ENCODE data around the gene RGS3. TPM values are rescaled to one million over a fixed set of nuclear protein-coding genes. Genes with fewer than 3 reads are reported as not detected.

Gene RGS3
- total and polyA plus RNA-seq, 2 donors (not counting 3 experiments of a cell fraction or from before 2014, with no cell fraction given), result 356 to 416 TPM

GRCh38 chr9:113589890-113590289 lies 126.4 kb downstream of the RGS3 start:
- Histone ChIP-seq H3K27ac (ENCODE audit: insufficient read depth, low read depth, low read length) (peak overlapping the region; percentile 79), H3K4me2 (ENCODE audit: insufficient read depth, low read length) (peak overlapping the region; percentile 5), H3K79me2 (ENCODE audit: control insufficient read depth, insufficient read depth, low read length) (peaks cover 16% of the 10 kb centered on the region), H3K9me3 (replicated peaks; ENCODE audit: control insufficient read depth, insufficient read depth, low read length) (no peaks in the 10 kb centered on the region), H3K4me3 (replicated peaks in 1 of 3; ENCODE audit: insufficient read depth in 1 of 3, low read depth in 1 of 3, low read length in 3 of 3) (no peak overlapping the region), H3K9me1 (replicated peaks; ENCODE audit: control insufficient read depth, extremely low read depth, insufficient read depth, low read length) (no peaks in the 10 kb centered on the region), H2AFZ (ENCODE audit: low read depth, low read length) (no peak overlapping the region), H4K20me1 (replicated peaks; ENCODE audit: control insufficient read depth, extremely low read depth, insufficient read depth, low read length) (no peaks in the 10 kb centered on the region), H3K27me3 (ENCODE audit: control insufficient read depth in 2 of 2, insufficient read depth in 2 of 2, low read length in 2 of 2) (no peaks in the 10 kb centered on the region), H3K4me1 (ENCODE audit: control insufficient read depth, extremely low read depth, insufficient read depth, low read length) (peaks cover 59% of the 10 kb centered on the region), H3K36me3 (ENCODE audit: control insufficient read depth in 2 of 2, extremely low read depth in 1 of 2, insufficient read depth in 2 of 2, low read length in 2 of 2) (peaks cover 1 to 22% of the 10 kb centered on the region in 2 experiments), H3K9ac (replicated peaks; ENCODE audit: extremely low read depth, insufficient read depth, low read length) (peak overlapping the region; percentile 27)
- intact Hi-C loops (cut with micrococcal nuclease) (loop anchor here (1.0 to 2.0 kb wide), 7 partner anchors 41 to 315 kb away; partner anchors contain the start of genes ALAD, CDC26 and PRPF4), dilution Hi-C loops (cut with MboI; ENCODE audit: extremely low pct_ligation_motif_present, low sequenced_read_pairs) (loop anchor here (10.0 kb wide), 1 partner anchor 65 kb away; no protein-coding TSS in a partner anchor)
- peak; percentile 71 for DNase-seq (ENCODE audit: low read depth, low spot score)
- CTCF ChIA-PET, result interaction anchor here (0.6 to 18.1 kb wide), 24 partner anchors 10 to 317 kb away, joined by 3 to 1173 read pairs (median 6); partner anchors contain the start of genes ALAD, C9orf43, CDC26 and POLE3
- no TSS peak for BruUV-seq (replicated peaks)
- POLR2A ChIA-PET, result no interaction called here
- FAIRE-seq, result peak; percentile 78
- TF ChIP-seq, protein P1, sequence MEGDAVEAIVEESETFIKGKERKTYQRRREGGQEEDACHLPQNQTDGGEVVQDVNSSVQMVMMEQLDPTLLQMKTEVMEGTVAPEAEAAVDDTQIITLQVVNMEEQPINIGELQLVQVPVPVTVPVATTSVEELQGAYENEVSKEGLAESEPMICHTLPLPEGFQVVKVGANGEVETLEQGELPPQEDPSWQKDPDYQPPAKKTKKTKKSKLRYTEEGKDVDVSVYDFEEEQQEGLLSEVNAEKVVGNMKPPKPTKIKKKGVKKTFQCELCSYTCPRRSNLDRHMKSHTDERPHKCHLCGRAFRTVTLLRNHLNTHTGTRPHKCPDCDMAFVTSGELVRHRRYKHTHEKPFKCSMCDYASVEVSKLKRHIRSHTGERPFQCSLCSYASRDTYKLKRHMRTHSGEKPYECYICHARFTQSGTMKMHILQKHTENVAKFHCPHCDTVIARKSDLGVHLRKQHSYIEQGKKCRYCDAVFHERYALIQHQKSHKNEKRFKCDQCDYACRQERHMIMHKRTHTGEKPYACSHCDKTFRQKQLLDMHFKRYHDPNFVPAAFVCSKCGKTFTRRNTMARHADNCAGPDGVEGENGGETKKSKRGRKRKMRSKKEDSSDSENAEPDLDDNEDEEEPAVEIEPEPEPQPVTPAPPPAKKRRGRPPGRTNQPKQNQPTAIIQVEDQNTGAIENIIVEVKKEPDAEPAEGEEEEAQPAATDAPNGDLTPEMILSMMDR (IDR thresholded peaks at IDR 0.05; ENCODE audit: extremely low read depth in 1 of 2, insufficient read depth in 1 of 2, low read depth in 1 of 2, low read length in 2 of 2), result peak; percentile 41 to 52
- TF ChIP-seq MAX (IDR thresholded peaks at IDR 0.05; ENCODE audit: insufficient read depth, insufficient read length), result no peak

- Histone ChIP-seq H2AFZ (ENCODE audit: low read depth, low read length) (no peak overlapping the region), H3K27me3 (ENCODE audit: control insufficient read depth in 2 of 2, insufficient read depth in 2 of 2, low read length in 2 of 2) (no peaks in the 10 kb centered on the region), H3K4me1 (ENCODE audit: control insufficient read depth, extremely low read depth, insufficient read depth, low read length) (peaks cover 61% of the 10 kb centered on the region), H3K79me2 (ENCODE audit: control insufficient read depth, insufficient read depth, low read length) (peaks cover 21% of the 10 kb centered on the region), H4K20me1 (replicated peaks; ENCODE audit: control insufficient read depth, extremely low read depth, insufficient read depth, low read length) (no peaks in the 10 kb centered on the region), H3K36me3 (ENCODE audit: control insufficient read depth in 2 of 2, extremely low read depth in 1 of 2, insufficient read depth in 2 of 2, low read length in 2 of 2) (peaks cover 6 to 18% of the 10 kb centered on the region in 2 experiments), H3K9me3 (replicated peaks; ENCODE audit: control insufficient read depth, insufficient read depth, low read length) (no peaks in the 10 kb centered on the region), H3K4me2 (ENCODE audit: insufficient read depth, low read length) (no peak overlapping the region), H3K9me1 (replicated peaks; ENCODE audit: control insufficient read depth, extremely low read depth, insufficient read depth, low read length) (no peaks in the 10 kb centered on the region), H3K9ac (replicated peaks; ENCODE audit: extremely low read depth, insufficient read depth, low read length) (no peak overlapping the region), H3K4me3 (replicated peaks in 1 of 3; ENCODE audit: insufficient read depth in 1 of 3, low read depth in 1 of 3, low read length in 3 of 3) (no peak overlapping the region), H3K27ac (ENCODE audit: insufficient read depth, low read depth, low read length) (peak overlapping the region; percentile 14)
- BruUV-seq (replicated peaks), result no TSS peak
- dilution Hi-C loops (cut with MboI; ENCODE audit: extremely low pct_ligation_motif_present, low sequenced_read_pairs) (loop anchor here (10.0 kb wide), 1 partner anchor 64 kb away; no protein-coding TSS in a partner anchor), intact Hi-C loops (cut with micrococcal nuclease) (loop anchor here (2.0 kb wide), 1 partner anchor 316 kb away; the partner anchor contains the start of genes CDC26 and PRPF4)
- FAIRE-seq (no peak), DNase-seq (ENCODE audit: low read depth, low spot score) (no peak)
- CTCF ChIA-PET, result interaction anchor here (0.6 to 18.1 kb wide), 22 partner anchors 11 to 318 kb away, joined by 3 to 1173 read pairs (median 8); partner anchors contain the start of genes ALAD, C9orf43, CDC26 and POLE3
- POLR2A ChIA-PET, result no interaction called here
- TF ChIP-seq FOS (IDR thresholded peaks at IDR 0.05; ENCODE audit: borderline replicate concordance, insufficient read depth, low read length), result no peak
Observed at GRCh38 chr9:113590389-113590788, 126.9 kb downstream of the RGS3 start.
